ENCODE results near the gene SSPN. TPM values are rescaled to one million over a fixed set of nuclear protein-coding genes. Genes with fewer than 3 reads are reported as not detected.

SSPN gene
- total RNA-seq, 1 experiment from 2014 or later: 0.17 TPM

DNA sequence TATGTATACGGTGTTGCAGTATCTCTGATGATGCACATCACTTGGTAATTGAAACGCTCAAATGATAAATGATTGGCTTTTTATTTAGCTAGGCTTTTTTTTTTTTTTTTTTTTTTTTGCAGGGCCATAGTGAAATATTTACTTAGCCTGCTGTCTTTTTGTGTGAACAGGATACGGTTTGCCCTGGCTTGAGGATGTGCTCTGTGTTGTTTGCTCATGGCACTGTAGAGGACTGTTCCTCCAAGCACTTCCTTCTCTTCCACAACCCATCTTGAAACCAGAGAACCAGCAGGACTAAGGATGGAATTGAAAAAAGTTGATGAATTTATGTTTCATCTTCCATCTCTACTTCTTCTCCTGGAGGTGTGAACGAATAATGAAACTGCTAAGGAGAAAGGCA is 15.5 kb upstream of the SSPN start:
- Histone ChIP-seq H3K27me3 (ENCODE audit: insufficient read depth, low read length) (no peaks in the 10 kb centered on the region), H2AFZ (ENCODE audit: low read depth, low read length, poor library complexity, severe bottlenecking) (no peak overlapping the region), H3K4me1 (ENCODE audit: control insufficient read depth in 1 of 2, insufficient read depth in 2 of 2, low read length in 2 of 2) (no peaks in the 10 kb centered on the region), H4K20me1 (ENCODE audit: insufficient read depth) (no peaks in the 10 kb centered on the region), H3K27ac (ENCODE audit: low read depth, low read length) (no peak overlapping the region), H3K9ac (ENCODE audit: low read length) (no peak overlapping the region), H3K9me2 (ENCODE audit: insufficient read depth) (no peaks in the 10 kb centered on the region), H3K9me3 (ENCODE audit: control insufficient read depth in 1 of 2, insufficient read depth in 1 of 2, low read depth in 1 of 2, low read length in 2 of 2) (no peaks in the 10 kb centered on the region), H3K4me2 (ENCODE audit: low read length) (no peak overlapping the region), H3K79me2 (ENCODE audit: insufficient read depth, low read length) (no peaks in the 10 kb centered on the region), H3K36me3 (ENCODE audit: control insufficient read depth in 1 of 2, insufficient read depth in 2 of 2, low read length in 2 of 2) (no peaks in the 10 kb centered on the region), H3K4me3 (replicated peaks in 1 of 2; ENCODE audit: low read depth in 1 of 2, low read length in 2 of 2) (no peak overlapping the region)
- ChIA-PET POLR2A (no interaction called here), CTCF (interaction anchor here (0.6 kb wide), 1 partner anchor 58 kb away, joined by 3 read pairs; no protein-coding TSS in a partner anchor), RAD21 (ENCODE audit: low non-redundant PET in 1 of 2, low total read pairs in 2 of 2, uncharacterized antibody in 2 of 2, unreplicated experiment in 2 of 2) (no interaction called here)
- DNase-seq (ENCODE audit: low read depth, low spot score) (no peak), ATAC-seq (no peak)
- no TSS peak for BruUV-seq (replicated peaks)
- no peak for TF ChIP-seq EZH2 (IDR thresholded peaks at IDR 0.05)
- intact Hi-C loops (cut with micrococcal nuclease): no loop called here

- Histone ChIP-seq H3K9me2 (ENCODE audit: insufficient read depth) (no peaks in the 10 kb centered on the region), H3K27me3 (ENCODE audit: insufficient read depth, low read length) (no peaks in the 10 kb centered on the region), H3K4me3 (replicated peaks in 1 of 2; ENCODE audit: low read depth in 1 of 2, low read length in 2 of 2) (no peak overlapping the region), H3K36me3 (ENCODE audit: control insufficient read depth in 1 of 2, insufficient read depth in 2 of 2, low read length in 2 of 2) (no peaks in the 10 kb centered on the region), H3K9ac (ENCODE audit: low read length) (no peak overlapping the region), H4K20me1 (ENCODE audit: insufficient read depth) (no peaks in the 10 kb centered on the region), H3K79me2 (ENCODE audit: insufficient read depth, low read length) (no peaks in the 10 kb centered on the region), H3K9me3 (ENCODE audit: control insufficient read depth in 1 of 2, insufficient read depth in 1 of 2, low read depth in 1 of 2, low read length in 2 of 2) (no peaks in the 10 kb centered on the region), H2AFZ (ENCODE audit: low read depth, low read length, poor library complexity, severe bottlenecking) (no peak overlapping the region), H3K27ac (ENCODE audit: low read depth, low read length) (no peak overlapping the region), H3K4me1 (ENCODE audit: control insufficient read depth in 1 of 2, insufficient read depth in 2 of 2, low read length in 2 of 2) (no peaks in the 10 kb centered on the region), H3K4me2 (ENCODE audit: low read length) (no peak overlapping the region)
- BruUV-seq (replicated peaks): no TSS peak
- POLR2A ChIA-PET: no interaction called here
- DNase-seq (ENCODE audit: low read depth, low spot score) (no peak), ATAC-seq (no peak)
- TF ChIP-seq EGR1 (IDR thresholded peaks at IDR 0.05; ENCODE audit: low read depth) (no peak), SRF (IDR thresholded peaks at IDR 0.05; ENCODE audit: low read depth) (no peak), POLR2AphosphoS5 (IDR thresholded peaks at IDR 0.05; ENCODE audit: low read depth, low read length) (no peak), ZFX (IDR thresholded peaks at IDR 0.05) (no peak), YY1 (IDR thresholded peaks at IDR 0.05; ENCODE audit: extremely low read depth, insufficient replicate concordance, low read depth, low read length) (no peak), FOSL1 (IDR thresholded peaks at IDR 0.05; ENCODE audit: low read depth) (no peak), TCF7L2 (IDR thresholded peaks at IDR 0.05; ENCODE audit: borderline replicate concordance, extremely low read depth, insufficient read depth, insufficient read length) (no peak), SIN3A (IDR thresholded peaks at IDR 0.05; ENCODE audit: low read depth) (no peak), REST (IDR thresholded peaks at IDR 0.05; ENCODE audit: low read depth) (no peak), JUND (IDR thresholded peaks at IDR 0.05) (no peak), EZH2 (IDR thresholded peaks at IDR 0.05) (no peak), CBX3 (IDR thresholded peaks at IDR 0.05; ENCODE audit: low read depth) (no peak), POLR2A (IDR thresholded peaks at IDR 0.05; ENCODE audit: borderline replicate concordance, extremely low read depth, insufficient read depth, insufficient read length) (no peak), ELF1 (IDR thresholded peaks at IDR 0.05; ENCODE audit: borderline replicate concordance, low read depth) (no peak), CEBPB (IDR thresholded peaks at IDR 0.05; ENCODE audit: low read depth) (no peak)
- TF ChIP-seq, protein P1, sequence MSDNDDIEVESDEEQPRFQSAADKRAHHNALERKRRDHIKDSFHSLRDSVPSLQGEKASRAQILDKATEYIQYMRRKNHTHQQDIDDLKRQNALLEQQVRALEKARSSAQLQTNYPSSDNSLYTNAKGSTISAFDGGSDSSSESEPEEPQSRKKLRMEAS (IDR thresholded peaks at IDR 0.05): no peak
- TF ChIP-seq, protein P2, sequence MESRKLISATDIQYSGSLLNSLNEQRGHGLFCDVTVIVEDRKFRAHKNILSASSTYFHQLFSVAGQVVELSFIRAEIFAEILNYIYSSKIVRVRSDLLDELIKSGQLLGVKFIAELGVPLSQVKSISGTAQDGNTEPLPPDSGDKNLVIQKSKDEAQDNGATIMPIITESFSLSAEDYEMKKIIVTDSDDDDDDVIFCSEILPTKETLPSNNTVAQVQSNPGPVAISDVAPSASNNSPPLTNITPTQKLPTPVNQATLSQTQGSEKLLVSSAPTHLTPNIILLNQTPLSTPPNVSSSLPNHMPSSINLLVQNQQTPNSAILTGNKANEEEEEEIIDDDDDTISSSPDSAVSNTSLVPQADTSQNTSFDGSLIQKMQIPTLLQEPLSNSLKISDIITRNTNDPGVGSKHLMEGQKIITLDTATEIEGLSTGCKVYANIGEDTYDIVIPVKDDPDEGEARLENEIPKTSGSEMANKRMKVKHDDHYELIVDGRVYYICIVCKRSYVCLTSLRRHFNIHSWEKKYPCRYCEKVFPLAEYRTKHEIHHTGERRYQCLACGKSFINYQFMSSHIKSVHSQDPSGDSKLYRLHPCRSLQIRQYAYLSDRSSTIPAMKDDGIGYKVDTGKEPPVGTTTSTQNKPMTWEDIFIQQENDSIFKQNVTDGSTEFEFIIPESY (IDR thresholded peaks at IDR 0.05; ENCODE audit: extremely low read depth, insufficient replicate concordance, low read length): no peak
- RAD21 ChIA-PET (ENCODE audit: low non-redundant PET in 1 of 2, low total read pairs in 2 of 2, uncharacterized antibody in 2 of 2, unreplicated experiment in 2 of 2): no interaction called here
- intact Hi-C loops (cut with micrococcal nuclease): no loop called here
- CTCF ChIA-PET: no interaction called here
Observed at GRCh38 chr12:26182377-26182776, 13.0 kb upstream of the SSPN start.

Measured in HCT116 (cell line).